ENCODE data around the gene WFDC1. TPM values are rescaled to one million over a fixed set of nuclear protein-coding genes. Genes with fewer than 3 reads are reported as not detected.

The WFDC1 gene
- total and polyA plus RNA-seq, 2 donors (not counting 3 experiments of a cell fraction or from before 2014, with no cell fraction given): not detected

DNA sequence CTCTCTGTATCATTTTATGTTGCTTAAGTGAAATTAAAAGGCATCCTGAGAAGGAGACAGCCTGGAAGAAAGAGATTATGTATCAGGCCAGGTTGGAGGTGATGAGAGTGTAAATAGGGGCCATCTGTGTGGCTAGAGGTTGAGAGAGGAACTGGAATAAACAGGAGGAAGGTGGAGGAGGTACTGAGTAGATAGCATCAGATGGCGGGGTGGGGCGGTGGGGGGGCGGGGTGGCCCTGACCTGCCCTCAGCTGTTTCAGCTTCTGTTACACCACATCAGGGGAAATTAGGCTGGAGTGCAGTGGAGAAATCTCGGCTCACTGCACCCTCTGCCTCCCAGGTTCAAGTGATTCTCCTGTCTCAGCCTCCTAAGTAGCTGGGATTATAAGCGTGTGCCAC lies 48.0 kb upstream of the WFDC1 start:
- Histone ChIP-seq H3K27me3 (ENCODE audit: control insufficient read depth in 2 of 2, insufficient read depth in 2 of 2, low read length in 2 of 2) (peaks cover 0 to 2% of the 10 kb centered on the region in 2 experiments), H3K4me1 (ENCODE audit: control insufficient read depth, extremely low read depth, insufficient read depth, low read length) (no peaks in the 10 kb centered on the region), H3K4me3 (replicated peaks in 1 of 3; ENCODE audit: insufficient read depth in 1 of 3, low read depth in 1 of 3, low read length in 3 of 3) (no peak overlapping the region), H2AFZ (ENCODE audit: low read depth, low read length) (no peak overlapping the region), H3K27ac (ENCODE audit: insufficient read depth, low read depth, low read length) (no peak overlapping the region), H3K9ac (replicated peaks; ENCODE audit: extremely low read depth, insufficient read depth, low read length) (no peak overlapping the region), H3K4me2 (ENCODE audit: insufficient read depth, low read length) (no peak overlapping the region), H4K20me1 (replicated peaks; ENCODE audit: control insufficient read depth, extremely low read depth, insufficient read depth, low read length) (no peaks in the 10 kb centered on the region), H3K9me1 (replicated peaks; ENCODE audit: control insufficient read depth, extremely low read depth, insufficient read depth, low read length) (no peaks in the 10 kb centered on the region), H3K36me3 (ENCODE audit: control insufficient read depth in 2 of 2, extremely low read depth in 1 of 2, insufficient read depth in 2 of 2, low read length in 2 of 2) (no peaks in the 10 kb centered on the region), H3K79me2 (ENCODE audit: control insufficient read depth, insufficient read depth, low read length) (no peaks in the 10 kb centered on the region), H3K9me3 (replicated peaks; ENCODE audit: control insufficient read depth, insufficient read depth, low read length) (no peaks in the 10 kb centered on the region)
- DNase-seq (ENCODE audit: low read depth, low spot score): no peak
- ChIA-PET CTCF (no interaction called here), POLR2A (no interaction called here)
- BruUV-seq (replicated peaks): no TSS peak
- no peak for FAIRE-seq
- dilution Hi-C loops (cut with MboI; ENCODE audit: extremely low pct_ligation_motif_present, low sequenced_read_pairs) (loop anchor here (25.0 kb wide), 1 partner anchor 166 kb away; no protein-coding TSS in a partner anchor), intact Hi-C loops (cut with micrococcal nuclease) (no loop called here)
- TF ChIP-seq FOS (IDR thresholded peaks at IDR 0.05; ENCODE audit: borderline replicate concordance, insufficient read depth, low read length) (no peak), GATA2 (IDR thresholded peaks at IDR 0.05; ENCODE audit: insufficient read depth, insufficient read length, low read depth, low read length) (no peak), JUN (IDR thresholded peaks at IDR 0.05; ENCODE audit: borderline replicate concordance, insufficient read depth, insufficient read length, low read depth) (no peak), POLR2A (IDR thresholded peaks at IDR 0.05; ENCODE audit: low read depth, low read length) (no peak), EZH2 (IDR thresholded peaks at IDR 0.05; ENCODE audit: borderline replicate concordance, low read depth, low read length, severe bottlenecking) (no peak), POLR2AphosphoS5 (IDR thresholded peaks at IDR 0.05; ENCODE audit: insufficient read depth, low read depth, low read length) (no peak), MYC (IDR thresholded peaks at IDR 0.05; ENCODE audit: low read depth, low read length) (no peak)
- TF ChIP-seq, protein P1, sequence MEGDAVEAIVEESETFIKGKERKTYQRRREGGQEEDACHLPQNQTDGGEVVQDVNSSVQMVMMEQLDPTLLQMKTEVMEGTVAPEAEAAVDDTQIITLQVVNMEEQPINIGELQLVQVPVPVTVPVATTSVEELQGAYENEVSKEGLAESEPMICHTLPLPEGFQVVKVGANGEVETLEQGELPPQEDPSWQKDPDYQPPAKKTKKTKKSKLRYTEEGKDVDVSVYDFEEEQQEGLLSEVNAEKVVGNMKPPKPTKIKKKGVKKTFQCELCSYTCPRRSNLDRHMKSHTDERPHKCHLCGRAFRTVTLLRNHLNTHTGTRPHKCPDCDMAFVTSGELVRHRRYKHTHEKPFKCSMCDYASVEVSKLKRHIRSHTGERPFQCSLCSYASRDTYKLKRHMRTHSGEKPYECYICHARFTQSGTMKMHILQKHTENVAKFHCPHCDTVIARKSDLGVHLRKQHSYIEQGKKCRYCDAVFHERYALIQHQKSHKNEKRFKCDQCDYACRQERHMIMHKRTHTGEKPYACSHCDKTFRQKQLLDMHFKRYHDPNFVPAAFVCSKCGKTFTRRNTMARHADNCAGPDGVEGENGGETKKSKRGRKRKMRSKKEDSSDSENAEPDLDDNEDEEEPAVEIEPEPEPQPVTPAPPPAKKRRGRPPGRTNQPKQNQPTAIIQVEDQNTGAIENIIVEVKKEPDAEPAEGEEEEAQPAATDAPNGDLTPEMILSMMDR (IDR thresholded peaks at IDR 0.05; ENCODE audit: extremely low read depth in 1 of 2, insufficient read depth in 1 of 2, low read depth in 1 of 2, low read length in 2 of 2): no peak
- TF ChIP-seq, protein P2, sequence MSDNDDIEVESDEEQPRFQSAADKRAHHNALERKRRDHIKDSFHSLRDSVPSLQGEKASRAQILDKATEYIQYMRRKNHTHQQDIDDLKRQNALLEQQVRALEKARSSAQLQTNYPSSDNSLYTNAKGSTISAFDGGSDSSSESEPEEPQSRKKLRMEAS (IDR thresholded peaks at IDR 0.05; ENCODE audit: insufficient read depth, insufficient read length): no peak
